Caco-2 (cell line): Measurements from ENCODE around the gene DGCR2. TPM values are rescaled to one million over a fixed set of nuclear protein-coding genes. Genes with fewer than 3 reads are reported as not detected.
A peak's percentile ranks its signal among the peaks of the same experiment; 100 is the strongest.

Source experiments
- BruUV-seq: library from RNA; stranded (reverse); fragments of 400-500 nt; replicated peaks from 2 replicates; lab custom pipeline; 2021; lab: Mats Ljungman, UMichigan
- CTCF ChIA-PET: fragments of 300-600 bp; sonication (Branson Sonifier 250); formaldehyde crosslinking; loops from one replicate; lab custom pipeline; 2022; ENCODE audit warnings: antibody characterized with exemption; lab: Charles Lee
- POLR2A ChIA-PET: fragments of 300-600 bp; sonication (Branson Sonifier 250); formaldehyde crosslinking; loops from one replicate; lab custom pipeline; 2022; ENCODE audit warnings: antibody characterized with exemption; lab: Charles Lee
- DNase-seq, 2 experiments: peaks; one replicate each; pipeline versions ENCODE4 v3.0.0 to v3.0.0-alpha.2; 2020 to 2022
- H3K27me3 ChIP-seq: replicated peaks from 2 replicates; pipeline ENCODE4 v1.6.0; 2011; ENCODE audit warnings: low read length; ENCODE audit not compliant: control insufficient read depth, insufficient read depth
- H3K36me3 ChIP-seq: 2 replicates; pipeline ENCODE4 v1.5.1; 2011; ENCODE audit warnings: low read length; ENCODE audit not compliant: control insufficient read depth, insufficient read depth
- H3K4me1 ChIP-seq: fragments of 250-450 bp; sonication (Bioruptor Pico); 2 replicates; pipeline ENCODE4 v1.5.1; 2020; ENCODE audit warnings: mild to moderate bottlenecking
- H3K4me3 ChIP-seq: 2 replicates; pipeline ENCODE4 v1.5.1; 2011; ENCODE audit warnings: low read depth, mild to moderate bottlenecking, control low read depth, low read length
- H3K9me3 ChIP-seq: fragments of 250-450 bp; sonication (Bioruptor Pico); 2 replicates; pipeline ENCODE4 v1.5.1; 2020; ENCODE audit warnings: mild to moderate bottlenecking, moderate library complexity
- H3K27ac Mint-ChIP-seq: one replicate; pipeline ENCODE4 v1.8.0; 2022; ENCODE audit warnings: mixed read lengths; ENCODE audit not compliant: unreplicated experiment
- H3K27me3 Mint-ChIP-seq: one replicate; pipeline ENCODE4 v1.8.0; 2022; ENCODE audit warnings: mixed read lengths; ENCODE audit not compliant: insufficient read depth, unreplicated experiment
- H3K36me3 Mint-ChIP-seq: one replicate; pipeline ENCODE4 v1.8.0; 2022; ENCODE audit warnings: mild to moderate bottlenecking, mixed read lengths; ENCODE audit not compliant: insufficient read depth, unreplicated experiment
- H3K4me1 Mint-ChIP-seq: one replicate; pipeline ENCODE4 v1.8.0; 2022; ENCODE audit warnings: low read depth, mixed read lengths; ENCODE audit not compliant: unreplicated experiment
- H3K4me3 Mint-ChIP-seq: one replicate; pipeline ENCODE4 v1.8.0; 2022; ENCODE audit warnings: mild to moderate bottlenecking, moderate library complexity, mixed read lengths; ENCODE audit not compliant: unreplicated experiment
- H3K9me3 Mint-ChIP-seq: one replicate; pipeline ENCODE4 v1.8.0; 2022; ENCODE audit warnings: mixed read lengths; ENCODE audit not compliant: unreplicated experiment
- CTCF ChIP-seq, 2 experiments: fragments of 200-600 bp in 1 of 2; IDR thresholded peaks; 1 replicate in 1 of 2; 2 replicates in 1 of 2; pipeline versions ENCODE4 v1.5.1 to v1.8.0; 2011 to 2022; ENCODE audit warnings: antibody characterized with exemption in 1 of 2, control low read depth in 1 of 2, inconsistent platforms in 1 of 2, low read depth in 1 of 2, low read length in 1 of 2, mild to moderate bottlenecking in 1 of 2, moderate library complexity in 1 of 2; ENCODE audit not compliant: insufficient read depth in 1 of 2, severe bottlenecking in 1 of 2, unreplicated experiment in 1 of 2
- intact Hi-C: fragments of 100-400 bp; cut with micrococcal nuclease; formaldehyde crosslinking; loops from one replicate; pipeline ENCODE4 v1.10.0; 2022; ENCODE audit not compliant: unreplicated experiment
- total RNA-seq: library from RNA; stranded (reverse); gene quantifications from 2 replicates; pipeline ENCODE4 v1.2.3, GENCODE V29; 2022

The DGCR2 gene
- total RNA-seq, 1 experiment from 2014 or later: 67.9 TPM

- Mint-ChIP-seq H3K36me3 (no peaks in the 10 kb centered on the region), H3K4me1 (peaks cover 18% of the 10 kb centered on the region), H3K27me3 (no peaks in the 10 kb centered on the region), H3K27ac (peak overlapping the region; percentile 86), H3K9me3 (no peaks in the 10 kb centered on the region), H3K4me3 (peak overlapping the region; percentile 23)
- ChIA-PET POLR2A (no interaction called here), CTCF (no interaction called here)
- H3K4me1 ChIP-seq: peaks cover 19% of the 10 kb centered on the region
- BruUV-seq: no TSS peak
- no peak for TF ChIP-seq CTCF (IDR thresholded peaks at IDR 0.05; ENCODE audit: insufficient read depth in 1 of 2, low read depth in 1 of 2, low read length in 1 of 2, severe bottlenecking in 1 of 2, unreplicated experiment in 1 of 2)
- no peaks in the 10 kb centered on the region for H3K36me3 ChIP-seq
- H3K4me3 ChIP-seq: no peak overlapping the region
- no peaks in the 10 kb centered on the region for H3K27me3 ChIP-seq
- H3K9me3 ChIP-seq: no peaks in the 10 kb centered on the region
- DNase-seq: no peak
- intact Hi-C loops: no loop called here
Observed at GRCh38 chr22:18994056-18994455, 128.2 kb downstream of the DGCR2 start.

- Mint-ChIP-seq H3K27me3 (no peaks in the 10 kb centered on the region), H3K9me3 (no peaks in the 10 kb centered on the region), H3K36me3 (no peaks in the 10 kb centered on the region), H3K4me1 (peaks cover 18% of the 10 kb centered on the region), H3K27ac (no peak overlapping the region), H3K4me3 (no peak overlapping the region)
- POLR2A ChIA-PET: no interaction called here
- H3K9me3 ChIP-seq: no peaks in the 10 kb centered on the region
- no peak for TF ChIP-seq CTCF (IDR thresholded peaks at IDR 0.05; ENCODE audit: insufficient read depth in 1 of 2, low read depth in 1 of 2, low read length in 1 of 2, severe bottlenecking in 1 of 2, unreplicated experiment in 1 of 2)
- H3K4me3 ChIP-seq: no peak overlapping the region
- no peak for DNase-seq
- intact Hi-C loops: no loop called here
- no peaks in the 10 kb centered on the region for H3K27me3 ChIP-seq
- H3K4me1 ChIP-seq: peaks cover 19% of the 10 kb centered on the region
- CTCF ChIA-PET: no interaction called here
- no TSS peak for BruUV-seq
- no peaks in the 10 kb centered on the region for H3K36me3 ChIP-seq
Observed at GRCh38 chr22:18992543-18993198, 129.5 kb downstream of the DGCR2 start.

- H3K27me3 Mint-ChIP-seq: no peaks in the 10 kb centered on the region
- peaks cover 18% of the 10 kb centered on the region for H3K4me1 Mint-ChIP-seq
- no peak for DNase-seq
- intact Hi-C loops: no loop called here
- no peaks in the 10 kb centered on the region for H3K9me3 Mint-ChIP-seq
- BruUV-seq: no TSS peak
- Histone ChIP-seq H3K4me3 (no peak overlapping the region), H3K9me3 (no peaks in the 10 kb centered on the region), H3K36me3 (no peaks in the 10 kb centered on the region), H3K27me3 (no peaks in the 10 kb centered on the region), H3K4me1 (peaks cover 19% of the 10 kb centered on the region)
- no peak overlapping the region for H3K4me3 Mint-ChIP-seq
- CTCF ChIA-PET: no interaction called here
- no peak for TF ChIP-seq CTCF (IDR thresholded peaks at IDR 0.05; ENCODE audit: insufficient read depth in 1 of 2, low read depth in 1 of 2, low read length in 1 of 2, severe bottlenecking in 1 of 2, unreplicated experiment in 1 of 2)
- no peak overlapping the region for H3K27ac Mint-ChIP-seq
- POLR2A ChIA-PET: no interaction called here
- no peaks in the 10 kb centered on the region for H3K36me3 Mint-ChIP-seq
Observed at GRCh38 chr22:18991821-18992442, 130.3 kb downstream of the DGCR2 start.
